ENCODE results near the gene SLX9.

SLX9 gene

DNA sequence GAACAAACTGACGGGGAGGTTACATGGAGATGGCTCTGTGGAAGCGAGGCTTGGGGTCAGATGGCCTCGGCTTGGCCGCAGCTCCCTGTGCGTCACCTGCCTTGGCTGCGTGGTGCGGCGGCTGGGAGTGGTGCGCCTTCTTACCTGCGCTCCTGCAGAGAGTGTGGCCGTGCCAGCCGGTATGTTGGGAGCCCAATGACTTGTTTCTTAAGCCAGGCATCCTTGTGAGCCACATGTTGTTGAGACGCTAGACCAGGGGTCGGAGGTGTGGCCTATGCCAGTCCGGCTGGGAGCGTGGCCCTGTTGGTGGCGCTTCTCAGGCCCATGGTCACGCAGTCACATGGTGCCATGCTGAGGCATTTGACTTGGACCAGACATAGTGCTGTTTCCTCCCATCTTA lies 10.5 kb downstream of the SLX9 start:
- Mint-ChIP-seq H3K36me3 (ENCODE audit: low read depth) (peaks cover 29% of the 10 kb centered on the region), H3K4me3 (no peak overlapping the region), H3K4me1 (ENCODE audit: low read depth) (peaks cover 4% of the 10 kb centered on the region), H3K9me3 (no peaks in the 10 kb centered on the region), H3K27ac (no peak overlapping the region), H3K27me3 (no peaks in the 10 kb centered on the region)

DNA sequence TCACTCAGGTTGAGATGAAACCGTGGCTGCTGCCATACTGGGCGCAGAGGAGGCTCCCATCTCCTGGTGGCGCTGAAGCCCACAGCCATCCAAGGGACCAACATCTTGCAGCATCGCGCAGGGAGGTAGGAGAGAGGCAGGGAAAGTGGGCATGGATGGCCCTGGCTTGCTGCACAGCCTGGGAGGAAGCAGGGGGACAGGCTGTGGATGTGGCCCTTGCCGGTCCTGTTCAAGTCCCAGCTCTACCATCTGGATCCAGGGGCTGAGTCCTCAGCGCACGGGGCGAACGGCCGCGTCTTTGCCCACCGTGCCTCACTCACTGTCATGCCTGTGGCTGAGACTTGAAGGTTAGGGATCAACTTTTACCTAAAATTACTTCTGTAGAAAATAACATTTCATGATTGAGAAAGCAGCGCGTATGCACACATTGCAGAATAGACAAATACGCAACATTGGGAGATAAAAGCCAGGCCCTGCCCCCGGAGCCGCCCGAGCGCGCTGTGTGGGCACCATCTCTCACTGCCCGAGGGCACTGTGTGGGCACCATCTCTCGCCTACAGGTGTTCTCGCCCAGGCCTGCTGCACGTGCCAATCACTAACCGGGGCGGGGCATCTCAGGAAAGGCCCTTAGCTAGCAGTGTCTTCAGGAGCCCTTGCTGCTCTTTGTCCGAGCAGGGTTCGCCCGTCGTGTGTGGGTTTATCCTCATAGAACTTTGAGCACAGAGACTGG lies 11.5 kb downstream of the SLX9 start:
- Mint-ChIP-seq H3K4me3 (no peak overlapping the region), H3K27me3 (no peaks in the 10 kb centered on the region), H3K36me3 (ENCODE audit: low read depth) (peaks cover 31% of the 10 kb centered on the region), H3K4me1 (ENCODE audit: low read depth) (peaks cover 4% of the 10 kb centered on the region), H3K9me3 (no peaks in the 10 kb centered on the region), H3K27ac (no peak overlapping the region)

DNA sequence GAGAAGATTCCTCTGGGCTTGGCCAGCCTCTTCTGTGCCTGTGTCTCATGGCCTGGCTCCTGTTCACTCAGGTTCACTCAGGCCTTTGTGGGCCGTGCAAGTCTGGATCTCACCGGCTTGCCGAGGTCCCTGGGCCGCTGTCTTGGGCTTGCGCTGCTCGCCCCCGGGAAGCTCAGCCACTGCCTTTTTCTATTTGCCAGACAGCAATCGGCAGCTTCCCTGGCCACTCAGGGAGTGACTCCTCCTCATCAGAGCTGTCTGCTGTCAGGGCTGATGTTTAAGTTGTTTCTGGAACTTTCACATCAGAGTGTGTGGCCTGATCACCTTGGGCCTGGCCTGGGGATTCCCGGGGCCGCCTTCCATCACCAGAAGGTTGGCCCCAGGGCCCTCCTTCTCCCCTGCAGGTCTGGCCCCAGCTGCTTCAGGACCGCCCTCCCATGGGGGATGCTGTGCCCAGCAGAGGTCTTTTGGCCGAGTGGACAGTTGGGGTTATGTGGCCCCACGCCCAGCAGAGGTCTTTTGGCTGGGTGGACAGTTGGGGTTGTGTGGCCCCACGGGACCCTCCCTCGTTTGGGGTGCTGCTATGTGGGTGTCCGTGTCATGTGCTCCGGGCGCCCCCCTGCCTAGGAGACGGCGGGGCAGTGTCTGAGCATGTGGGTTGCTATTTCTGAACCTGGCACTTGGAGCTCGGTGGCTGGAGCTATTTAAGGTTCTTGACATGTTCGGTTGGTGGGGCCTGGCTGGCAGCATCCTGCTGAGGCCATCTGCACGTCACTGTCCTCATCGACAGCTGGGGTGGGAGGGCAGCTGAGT lies 12.5 kb downstream of the SLX9 start:
- no peak overlapping the region for H3K4me3 Mint-ChIP-seq
- H3K4me1 Mint-ChIP-seq (ENCODE audit: low read depth): peaks cover 4% of the 10 kb centered on the region
- no peaks in the 10 kb centered on the region for H3K27me3 Mint-ChIP-seq
- H3K9me3 Mint-ChIP-seq: no peaks in the 10 kb centered on the region
- peaks cover 33% of the 10 kb centered on the region for H3K36me3 Mint-ChIP-seq (ENCODE audit: low read depth)
- no peak overlapping the region for H3K27ac Mint-ChIP-seq

DNA sequence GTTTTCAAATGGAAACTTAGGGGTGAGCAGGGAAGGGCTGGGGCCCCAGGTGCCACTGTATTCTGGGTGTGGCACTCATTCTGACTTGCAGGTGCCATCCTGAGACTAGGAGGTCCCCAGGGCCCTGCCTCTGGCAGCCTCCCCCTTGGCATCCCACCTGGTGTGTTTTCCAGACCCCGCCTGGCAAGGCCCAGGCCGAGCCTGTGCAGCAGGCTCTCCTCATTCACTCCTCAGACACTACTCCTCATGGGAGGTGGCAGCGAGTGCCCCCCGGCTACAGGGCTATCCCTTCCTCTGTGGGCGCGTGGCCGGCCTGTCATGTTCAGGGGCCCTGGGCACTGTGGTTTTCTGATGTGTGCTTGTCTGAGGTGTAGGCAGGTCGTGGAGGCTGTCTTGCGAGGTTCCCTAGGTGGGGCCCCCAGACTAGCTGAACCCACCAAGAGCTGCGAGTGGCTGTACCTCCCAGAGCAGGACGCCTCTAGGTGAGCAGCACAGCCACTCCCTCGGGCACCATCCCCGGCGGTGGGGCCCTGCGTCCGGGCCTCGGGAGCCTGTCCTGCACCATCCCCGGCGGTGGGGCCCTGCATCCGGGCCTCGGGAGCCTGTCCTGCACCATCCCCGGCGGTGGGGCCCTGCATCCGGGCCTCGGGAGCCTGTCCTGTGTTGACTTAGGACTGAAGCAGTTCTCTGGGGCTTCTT lies 13.2 kb downstream of the SLX9 start:
- Mint-ChIP-seq H3K4me1 (ENCODE audit: low read depth) (peaks cover 4% of the 10 kb centered on the region), H3K27ac (no peak overlapping the region), H3K9me3 (no peaks in the 10 kb centered on the region), H3K36me3 (ENCODE audit: low read depth) (peaks cover 40% of the 10 kb centered on the region), H3K4me3 (no peak overlapping the region), H3K27me3 (no peaks in the 10 kb centered on the region)

DNA sequence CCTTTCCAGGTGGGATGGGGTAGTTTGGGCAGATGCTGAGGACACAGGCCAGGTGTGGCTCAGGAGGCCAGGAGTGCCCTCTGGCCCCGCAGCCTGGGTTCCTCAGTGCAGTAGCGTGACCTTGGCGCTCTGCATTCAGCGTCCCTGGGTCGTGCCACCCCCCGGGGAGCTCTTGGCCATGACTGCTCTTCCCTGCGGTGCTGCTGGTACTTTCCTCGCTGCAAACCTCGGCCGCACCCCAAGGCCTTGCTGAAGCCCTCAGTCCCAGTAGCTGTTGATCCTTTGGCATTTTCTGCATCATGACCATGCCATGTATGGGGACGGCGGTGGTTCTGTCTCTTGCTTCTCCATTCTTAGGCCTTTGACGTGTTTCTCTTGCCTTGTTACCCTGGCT lies 13.8 kb downstream of the SLX9 start:
- Mint-ChIP-seq H3K9me3 (no peaks in the 10 kb centered on the region), H3K27ac (no peak overlapping the region), H3K4me3 (no peak overlapping the region), H3K36me3 (ENCODE audit: low read depth) (peaks cover 41% of the 10 kb centered on the region), H3K27me3 (no peaks in the 10 kb centered on the region), H3K4me1 (ENCODE audit: low read depth) (peaks cover 4% of the 10 kb centered on the region)

DNA sequence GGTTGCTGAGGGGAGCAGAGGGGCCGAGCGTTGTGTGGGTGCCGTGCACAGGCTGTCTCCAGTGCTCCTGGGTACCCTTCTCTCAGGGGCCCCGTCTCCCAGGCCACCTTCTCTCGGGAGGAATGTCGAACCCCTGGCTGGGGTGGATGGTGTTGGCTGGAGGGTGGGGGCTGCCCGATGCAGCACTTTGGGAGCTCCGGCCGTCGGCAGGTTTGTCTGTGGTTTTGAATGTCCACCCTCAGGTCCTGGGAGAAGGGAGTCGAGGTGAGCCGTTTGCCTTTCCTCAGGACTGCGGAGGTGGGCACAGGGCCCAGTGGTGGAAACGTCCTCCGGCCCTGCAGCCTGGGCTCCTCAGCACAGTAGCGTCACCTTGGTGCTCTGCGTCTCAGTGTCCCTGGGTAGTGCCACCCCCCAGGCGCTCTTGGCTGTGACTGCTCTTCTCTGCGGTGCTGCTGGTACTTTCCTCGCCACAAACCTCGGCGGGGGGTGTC lies 14.5 kb downstream of the SLX9 start:
- Mint-ChIP-seq H3K4me1 (ENCODE audit: low read depth) (peaks cover 4% of the 10 kb centered on the region), H3K27me3 (no peaks in the 10 kb centered on the region), H3K9me3 (no peaks in the 10 kb centered on the region), H3K27ac (no peak overlapping the region), H3K4me3 (no peak overlapping the region), H3K36me3 (ENCODE audit: low read depth) (peaks cover 48% of the 10 kb centered on the region)

DNA sequence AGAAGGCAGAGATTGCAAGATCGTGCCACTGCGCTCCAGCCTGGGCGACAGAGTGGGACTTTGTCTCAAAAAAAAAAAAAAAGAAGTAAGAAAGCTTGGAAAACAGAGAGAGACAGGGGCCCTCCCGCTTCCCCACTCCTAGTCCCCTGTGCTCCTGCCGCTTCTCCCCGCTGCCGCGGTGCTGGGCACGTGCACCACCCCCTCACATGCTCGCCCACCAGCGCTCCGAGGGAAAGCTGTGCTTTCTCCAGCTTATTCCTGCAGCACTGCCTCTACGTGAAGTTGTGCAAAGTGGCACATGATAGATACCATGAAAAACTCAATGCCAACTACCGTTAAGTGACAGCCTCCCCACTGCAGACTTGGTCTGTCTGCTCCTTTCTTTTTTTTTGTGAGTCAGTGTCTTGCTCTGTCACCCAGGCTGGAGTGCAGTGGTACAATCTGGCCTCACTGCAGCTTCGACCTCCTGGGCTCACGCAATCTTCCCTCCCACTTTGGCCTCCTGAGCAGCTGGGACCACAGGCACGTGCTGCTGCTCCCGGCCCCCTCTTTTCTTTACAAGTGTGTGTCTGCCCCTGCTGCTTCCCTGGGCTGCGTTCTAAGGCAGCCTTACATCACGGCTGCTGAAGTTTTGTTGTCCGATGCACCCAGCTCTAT lies 15.4 kb downstream of the SLX9 start:
- H3K27me3 Mint-ChIP-seq: no peaks in the 10 kb centered on the region

DNA sequence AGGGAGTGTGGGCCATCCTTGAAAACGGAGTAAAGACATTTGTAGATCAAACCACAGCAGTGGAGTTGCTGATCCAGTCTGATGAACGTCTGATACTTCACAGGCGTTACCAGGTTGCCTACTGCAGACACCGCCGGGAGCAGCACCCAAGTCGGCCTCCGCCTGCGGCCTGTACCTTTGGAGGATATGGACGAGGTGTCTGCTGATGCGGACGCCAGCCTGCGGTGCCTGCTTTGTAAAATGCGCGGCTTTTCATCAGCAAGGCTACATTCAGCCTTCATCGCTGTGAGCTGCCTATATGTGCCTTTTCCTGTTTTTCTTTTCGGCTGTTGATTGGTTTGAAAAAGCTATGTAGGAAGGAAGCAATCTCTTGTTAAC lies 16.0 kb downstream of the SLX9 start:
- Mint-ChIP-seq H3K27me3 (no peaks in the 10 kb centered on the region), H3K4me1 (ENCODE audit: low read depth) (no peaks in the 10 kb centered on the region), H3K36me3 (ENCODE audit: low read depth) (peaks cover 56% of the 10 kb centered on the region), H3K27ac (no peak overlapping the region), H3K9me3 (no peaks in the 10 kb centered on the region), H3K4me3 (no peak overlapping the region)

More for the DNA sequence above, 15.4 kb downstream of the SLX9 start:
- H3K27ac Mint-ChIP-seq: no peak overlapping the region
- H3K4me1 Mint-ChIP-seq (ENCODE audit: low read depth): no peaks in the 10 kb centered on the region
- H3K9me3 Mint-ChIP-seq: no peaks in the 10 kb centered on the region
- peaks cover 51% of the 10 kb centered on the region for H3K36me3 Mint-ChIP-seq (ENCODE audit: low read depth)
- no peak overlapping the region for H3K4me3 Mint-ChIP-seq

DNA sequence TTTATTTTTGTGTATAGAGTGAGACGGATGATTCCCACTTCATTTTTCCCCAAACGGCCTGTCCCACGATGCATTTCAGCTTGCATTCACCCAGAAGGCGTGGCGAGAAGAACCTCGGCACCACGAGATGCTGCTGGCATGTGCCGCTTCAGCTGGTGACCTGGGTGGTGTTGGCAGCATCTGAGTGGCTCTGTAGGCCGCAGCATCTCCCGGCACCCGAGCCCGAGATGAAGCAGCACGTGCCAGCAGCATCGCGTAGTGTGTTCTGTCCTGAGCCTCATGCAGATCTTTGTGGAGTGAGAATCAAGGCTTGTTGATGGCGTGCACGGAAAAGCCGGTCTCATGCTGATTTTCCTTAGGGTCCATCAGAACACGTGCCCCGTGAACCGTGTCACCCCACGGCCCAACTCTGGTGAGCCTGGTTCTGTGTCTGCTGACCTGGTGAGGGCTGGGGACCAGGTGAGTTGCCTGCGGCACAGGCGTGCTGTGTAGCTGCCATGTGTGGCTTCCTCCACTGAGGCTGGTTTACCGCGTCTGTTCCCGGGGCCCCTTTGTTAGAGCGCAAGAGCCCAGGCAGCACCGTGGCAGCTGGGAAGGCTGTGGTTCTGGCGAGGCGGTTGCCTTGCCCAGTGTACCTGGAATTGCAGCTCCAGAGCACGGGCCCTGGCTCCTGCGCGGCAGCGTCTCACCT lies 16.7 kb downstream of the SLX9 start:
- Mint-ChIP-seq H3K36me3 (ENCODE audit: low read depth) (peaks cover 58% of the 10 kb centered on the region), H3K4me1 (ENCODE audit: low read depth) (no peaks in the 10 kb centered on the region), H3K4me3 (no peak overlapping the region), H3K27ac (no peak overlapping the region), H3K27me3 (no peaks in the 10 kb centered on the region), H3K9me3 (no peaks in the 10 kb centered on the region)

DNA sequence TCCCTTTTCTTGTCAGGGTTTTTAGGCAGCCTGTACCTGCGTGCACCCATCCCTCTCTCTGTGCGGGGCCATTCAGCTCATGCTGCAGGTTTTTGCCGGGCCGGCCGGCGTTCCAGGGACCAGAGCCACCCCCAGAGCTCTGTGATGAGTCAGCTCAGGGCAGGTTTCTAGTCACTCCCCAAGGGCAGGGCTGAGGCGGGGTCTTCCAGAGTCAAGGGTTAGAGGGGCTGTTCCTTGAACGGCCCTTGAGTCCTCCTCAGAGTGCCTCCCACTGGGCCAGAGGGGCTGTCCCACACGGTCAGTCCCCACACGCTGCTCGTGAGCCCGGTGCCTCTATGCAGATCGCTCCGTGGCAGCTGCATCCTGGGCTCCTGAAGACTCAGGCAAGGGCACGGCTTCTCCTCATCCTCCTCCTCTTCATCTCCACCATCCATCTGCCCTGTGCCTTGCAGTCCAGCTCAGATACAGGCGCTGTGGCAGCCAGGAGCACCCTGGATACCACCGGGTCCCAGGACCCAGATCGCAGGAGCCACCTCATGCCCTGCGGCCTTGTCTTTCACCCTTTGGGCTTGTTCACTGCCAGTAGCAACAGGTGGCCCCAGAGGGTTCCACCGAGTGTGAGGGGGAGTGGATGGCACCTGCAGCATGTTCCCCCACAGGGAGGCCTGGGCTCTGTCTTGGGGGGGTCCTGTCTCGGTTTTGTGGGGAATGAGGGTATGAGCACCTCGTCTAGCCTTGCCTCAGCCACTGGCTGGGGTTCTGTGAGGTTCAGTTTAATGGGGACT lies 17.4 kb downstream of the SLX9 start:
- no peak overlapping the region for H3K27ac Mint-ChIP-seq
- no peaks in the 10 kb centered on the region for H3K9me3 Mint-ChIP-seq
- H3K4me1 Mint-ChIP-seq (ENCODE audit: low read depth): no peaks in the 10 kb centered on the region
- H3K4me3 Mint-ChIP-seq: no peak overlapping the region
- H3K27me3 Mint-ChIP-seq: no peaks in the 10 kb centered on the region
- peaks cover 62% of the 10 kb centered on the region for H3K36me3 Mint-ChIP-seq (ENCODE audit: low read depth)

DNA sequence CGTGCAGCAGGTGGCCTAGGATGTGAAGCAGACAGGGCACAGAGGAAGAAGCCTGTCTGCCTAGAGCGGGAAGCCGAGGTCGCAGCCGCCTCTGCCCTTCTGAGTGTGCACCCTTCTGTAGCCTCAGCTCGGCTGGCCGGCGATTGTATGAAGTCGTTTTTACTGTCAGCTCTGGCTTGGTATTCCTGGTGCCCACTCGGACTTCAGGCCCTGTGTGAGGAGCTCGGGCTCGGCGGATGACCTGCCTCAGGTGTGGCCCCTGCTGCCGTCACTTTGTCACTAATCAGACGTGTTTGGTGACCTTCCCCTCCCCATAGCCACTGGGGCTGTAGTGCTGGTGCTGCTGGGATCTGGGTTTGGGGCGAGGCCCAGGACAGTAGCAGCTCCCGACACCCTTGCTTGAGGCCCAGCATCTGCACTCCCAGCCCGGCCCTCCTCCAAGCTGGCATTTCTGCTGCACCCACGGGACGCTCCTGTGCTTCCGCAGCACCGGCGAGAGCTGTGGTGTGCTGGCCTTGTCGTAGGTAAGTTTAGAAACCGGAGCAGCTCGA lies 18.1 kb downstream of the SLX9 start:
- no peak overlapping the region for H3K27ac Mint-ChIP-seq
- H3K9me3 Mint-ChIP-seq: no peaks in the 10 kb centered on the region
- H3K36me3 Mint-ChIP-seq (ENCODE audit: low read depth): peaks cover 65% of the 10 kb centered on the region
- no peak overlapping the region for H3K4me3 Mint-ChIP-seq
- H3K27me3 Mint-ChIP-seq: no peaks in the 10 kb centered on the region
- no peaks in the 10 kb centered on the region for H3K4me1 Mint-ChIP-seq (ENCODE audit: low read depth)

DNA sequence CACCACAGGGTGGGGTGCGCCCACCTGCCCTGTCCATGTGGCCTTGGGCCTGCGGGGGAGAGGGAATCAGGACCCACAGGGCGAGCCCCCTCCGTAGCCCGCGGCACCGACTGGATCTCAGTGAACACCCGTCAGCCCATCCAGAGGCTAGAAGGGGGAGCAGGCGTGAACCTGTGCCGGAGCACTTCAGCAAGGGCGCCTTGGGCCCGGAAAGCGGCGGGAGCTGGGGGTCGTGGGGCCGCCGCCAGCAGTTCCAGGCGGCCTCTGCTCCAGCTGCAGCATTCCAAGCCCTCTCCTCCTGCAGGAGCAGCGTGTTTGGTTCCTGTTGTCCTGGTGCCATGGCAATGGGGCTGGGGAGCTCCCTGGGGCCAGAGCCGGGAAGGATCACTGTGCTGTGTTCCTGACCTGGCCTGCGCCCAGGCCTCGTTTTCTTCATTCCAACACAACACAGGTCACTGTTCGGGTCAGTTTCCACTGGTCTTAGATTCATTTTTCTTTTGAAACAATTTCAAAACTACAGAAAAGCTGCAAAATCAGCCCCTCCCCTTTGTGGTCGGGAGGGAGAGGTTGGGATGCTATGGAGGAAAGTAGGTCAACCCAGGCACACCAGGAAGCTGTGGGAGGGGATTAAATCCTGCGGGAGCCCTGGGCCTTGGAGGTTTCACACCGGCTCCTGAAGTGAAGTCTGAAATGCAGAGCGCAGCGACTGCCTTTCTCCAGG lies 18.8 kb downstream of the SLX9 start:
- no peak overlapping the region for H3K4me3 Mint-ChIP-seq
- no peak overlapping the region for H3K27ac Mint-ChIP-seq
- peaks cover 67% of the 10 kb centered on the region for H3K36me3 Mint-ChIP-seq (ENCODE audit: low read depth)
- H3K27me3 Mint-ChIP-seq: no peaks in the 10 kb centered on the region
- H3K9me3 Mint-ChIP-seq: no peaks in the 10 kb centered on the region
- H3K4me1 Mint-ChIP-seq (ENCODE audit: low read depth): peaks cover 3% of the 10 kb centered on the region

Data from stimulated activated naive CD8-positive, alpha-beta T cell treated with anti-CD3 and anti-CD28 coated beads, Interleukin-15, Interleukin-2, amounts not matched to agents 100 ng/mL and 50 ng/mL, for 24 hours (primary cell).